GM19395 (cell line): ENCODE data around the gene COPB2.
"Not testable (repeated sequence)": the region's sequence is repeated elsewhere in the genome, so short reads cannot be mapped to it uniquely, and the experiment has no call there.

ENCODE experiments used
- ATAC-seq: cut with Tn5 transposase; IDR thresholded peaks from one replicate; pipeline ENCODE4 v1.9.1; 2021; ENCODE audit warnings: mild to moderate bottlenecking, moderate library complexity; ENCODE audit not compliant: unreplicated experiment

The COPB2 gene

DNA sequence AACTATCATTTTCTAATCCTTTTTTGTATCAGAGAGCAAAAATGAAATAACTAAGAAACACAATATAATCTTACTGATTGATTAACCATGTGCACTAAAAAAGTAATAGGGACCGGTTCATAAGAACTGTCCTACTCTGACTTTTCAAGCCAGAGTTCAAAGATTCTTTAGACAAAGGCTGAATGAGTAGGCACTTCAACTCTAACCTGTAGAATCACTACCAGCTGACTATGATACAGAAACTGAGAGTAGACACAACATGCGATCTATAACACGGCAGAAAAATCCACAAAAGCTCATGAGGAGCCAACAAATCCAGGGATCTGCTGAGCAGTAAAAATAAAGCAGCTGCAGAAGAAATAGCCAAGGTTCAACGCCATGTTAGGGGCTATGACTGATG is 8.9 kb downstream of the COPB2 start:
- no peak for ATAC-seq

DNA sequence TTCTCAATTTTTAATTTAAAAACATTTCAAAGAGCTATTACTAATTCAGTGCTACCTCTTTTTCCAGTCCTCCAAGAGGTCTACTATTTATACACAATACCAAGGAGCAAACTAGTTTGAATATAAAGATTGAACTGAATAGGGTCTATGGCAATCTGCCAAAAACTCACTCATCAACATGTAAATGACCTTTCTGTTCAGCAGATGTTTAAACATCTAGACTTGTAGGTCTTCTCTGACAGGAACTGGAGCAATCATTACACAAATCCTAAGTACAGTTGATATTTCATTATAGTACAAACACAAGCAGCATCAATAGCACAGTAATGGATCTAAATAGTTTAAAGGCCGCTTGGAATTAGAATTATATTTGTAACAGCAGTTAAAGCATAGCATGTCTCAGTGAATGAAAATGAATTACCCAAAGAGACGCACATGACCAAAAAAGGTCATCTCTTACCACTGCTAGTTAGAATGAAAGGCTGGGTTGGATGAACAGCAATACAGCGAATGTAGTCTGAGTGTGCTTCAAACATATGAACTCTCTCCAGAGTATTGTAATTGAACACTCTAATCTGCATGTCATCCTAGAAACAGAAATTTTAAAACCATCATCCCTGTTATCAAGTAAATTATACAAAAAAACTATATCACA is 10.7 kb downstream of the COPB2 start:
- no peak for ATAC-seq

DNA sequence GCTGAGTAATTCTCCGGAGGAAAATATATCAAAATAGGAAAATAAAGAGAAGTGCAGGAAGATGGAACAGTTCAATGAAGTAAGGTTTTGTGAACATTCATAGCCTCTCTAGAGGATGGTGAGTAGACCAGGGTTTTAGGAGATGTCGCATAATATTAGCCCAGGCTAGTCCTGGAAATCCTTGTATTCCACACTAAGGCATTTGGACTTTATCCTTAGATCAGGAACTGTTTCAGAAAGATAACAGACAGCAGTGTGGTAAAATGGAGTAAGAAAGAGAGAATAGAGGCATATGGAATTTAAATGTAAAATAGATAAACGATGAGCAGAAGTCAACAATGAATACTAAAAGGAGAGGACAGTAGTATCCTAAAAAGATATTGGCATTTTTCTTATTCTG is 12.1 kb downstream of the COPB2 start:
- no peak for ATAC-seq

DNA sequence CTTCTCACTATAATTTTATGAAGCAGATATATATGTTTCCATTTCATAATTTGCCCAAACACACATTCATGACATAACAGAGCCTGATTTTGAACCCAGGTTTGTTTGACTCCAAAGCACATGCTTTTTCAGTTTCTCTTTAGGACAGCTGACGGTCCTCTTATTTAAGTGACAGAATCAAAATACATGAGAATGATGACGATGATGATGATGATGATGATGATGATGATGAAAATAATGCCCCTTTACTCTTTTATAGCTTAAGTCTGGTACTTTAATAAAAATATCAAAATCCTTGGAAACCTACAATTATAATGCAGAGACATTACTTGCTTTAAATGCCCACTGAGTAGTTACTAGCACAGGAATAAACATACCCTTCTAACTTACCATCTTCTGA is 15.3 kb downstream of the COPB2 start:
- ATAC-seq, result no peak

DNA sequence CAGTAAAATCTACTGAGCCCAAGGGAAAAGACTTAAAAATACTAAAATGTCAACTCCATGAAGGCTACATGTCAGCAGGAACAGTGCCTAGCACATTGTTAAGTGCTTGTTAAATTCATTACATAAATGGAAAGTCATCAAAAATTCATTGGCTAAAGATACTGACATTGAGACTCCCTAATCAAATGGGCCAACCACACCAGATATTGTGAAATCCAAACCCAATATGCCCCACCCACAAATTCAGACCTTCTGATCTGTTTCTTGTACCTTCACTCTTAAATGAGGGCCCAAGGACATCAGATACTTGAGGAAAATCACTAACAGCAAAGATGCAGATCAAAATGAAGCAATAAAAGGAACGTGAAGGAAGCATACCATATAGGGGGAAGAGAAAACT is 24.9 kb downstream of the COPB2 start:
- ATAC-seq, result no peak

DNA sequence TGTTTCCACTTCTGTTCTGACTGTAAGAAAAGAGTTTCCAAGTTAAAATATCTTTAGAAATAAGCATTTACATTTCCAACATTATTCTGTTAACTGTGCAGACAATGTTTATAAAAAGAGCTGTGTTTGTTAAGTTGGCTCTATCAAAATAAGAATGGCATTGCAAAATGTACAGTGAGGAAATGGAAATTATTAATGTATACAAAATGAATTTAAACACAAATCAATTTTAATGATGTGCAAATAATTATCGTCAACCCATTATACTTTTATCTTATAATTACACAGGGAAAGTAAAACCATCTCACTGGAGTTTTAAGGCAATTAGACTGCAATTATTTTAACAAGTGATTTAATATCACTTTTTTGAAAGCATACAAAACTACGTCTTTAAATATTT is 28.2 kb downstream of the COPB2 start:
- no peak for ATAC-seq

DNA sequence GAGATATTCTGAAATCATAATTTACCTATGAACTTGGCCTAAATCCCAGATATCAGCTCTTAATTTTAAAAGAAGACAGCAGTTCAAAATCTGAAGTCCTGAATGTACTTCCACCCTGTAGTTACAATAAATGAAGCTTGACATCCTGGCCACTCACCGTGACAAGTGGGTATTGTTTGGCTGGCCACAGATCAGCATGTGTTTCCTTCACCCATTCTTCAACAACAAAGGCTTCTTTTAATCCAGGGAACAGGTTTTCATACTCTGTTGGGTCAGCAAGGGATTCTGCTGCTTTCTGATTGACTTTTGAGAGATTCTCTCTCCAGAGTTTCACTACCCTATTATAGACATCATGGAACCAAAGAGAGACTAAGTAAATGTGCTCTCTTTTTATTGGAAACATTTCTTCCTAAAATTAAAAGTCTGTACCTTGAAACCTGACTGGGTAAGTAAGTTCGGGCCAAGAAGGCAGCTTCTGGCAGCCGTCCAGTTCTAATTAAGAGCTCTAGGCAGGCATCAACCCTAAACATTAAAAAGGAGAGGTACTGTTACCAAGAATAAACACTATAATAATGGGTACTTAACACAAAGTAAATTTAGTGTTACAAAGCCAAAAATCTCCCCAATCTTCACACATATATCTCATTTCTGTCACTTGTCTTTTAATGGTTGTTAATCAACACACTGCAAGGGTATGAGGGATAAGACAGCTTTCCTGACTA is 30.4 kb downstream of the COPB2 start:
- no peak for ATAC-seq

DNA sequence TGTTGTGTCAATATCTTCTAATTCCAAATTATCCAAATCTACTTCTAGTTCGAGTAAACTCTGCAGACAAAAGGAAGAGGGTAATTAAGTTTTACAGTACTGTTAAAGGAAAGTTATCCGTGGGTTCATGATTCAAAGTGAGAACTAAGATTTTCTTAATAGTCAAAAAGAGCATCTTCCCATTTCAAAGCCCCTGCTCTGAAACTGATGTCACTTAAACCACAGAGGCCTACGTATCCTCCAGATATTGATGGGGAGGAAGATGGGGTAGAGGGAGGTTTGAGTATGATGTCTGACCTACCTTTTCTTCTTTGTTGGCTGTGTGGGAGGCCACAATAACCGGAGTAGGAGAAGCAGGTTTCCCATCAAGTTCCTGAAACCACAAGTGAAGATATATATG is 31.5 kb downstream of the COPB2 start:
- ATAC-seq, result peak; percentile 54

DNA sequence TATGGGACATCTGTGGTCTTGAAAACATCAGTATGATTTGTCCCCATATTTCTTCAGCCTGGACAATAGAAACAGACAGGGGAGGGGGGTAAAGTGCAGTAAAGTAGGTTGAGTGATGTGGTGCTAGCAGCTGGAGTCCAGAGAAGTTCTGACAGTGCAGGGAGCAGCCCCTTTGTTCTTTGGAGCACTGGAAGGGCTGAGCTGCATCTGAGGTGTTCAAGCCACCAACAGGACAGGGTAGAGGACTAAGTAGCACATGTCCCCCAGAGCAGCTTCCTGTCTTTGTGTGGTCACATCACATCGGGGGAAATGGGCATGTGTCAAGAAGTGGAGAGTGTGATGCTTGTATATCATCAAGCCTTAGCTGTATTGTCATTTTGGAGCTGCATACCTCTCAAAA is 33.6 kb downstream of the COPB2 start:
- ATAC-seq, result no peak

DNA sequence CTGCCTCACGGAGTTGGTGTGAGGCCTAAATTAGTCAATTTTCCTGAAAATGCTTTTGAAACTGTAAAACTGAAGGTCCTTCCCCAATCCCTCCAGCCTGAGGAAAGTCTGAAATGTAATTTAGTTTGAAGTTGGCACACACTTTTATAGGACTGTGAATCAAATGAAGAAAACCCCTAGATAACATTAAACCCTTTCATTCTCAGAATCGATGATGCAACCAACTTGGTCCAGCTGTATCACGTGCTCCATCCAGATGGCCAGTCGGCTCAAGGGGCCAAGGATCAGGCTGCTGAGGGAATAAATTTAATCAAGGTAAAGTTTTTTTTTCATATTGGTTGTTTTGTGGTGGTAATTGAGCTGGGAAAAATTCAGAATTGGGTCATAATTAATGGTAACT is 34.0 kb downstream of the COPB2 start:
- ATAC-seq, result no peak

DNA sequence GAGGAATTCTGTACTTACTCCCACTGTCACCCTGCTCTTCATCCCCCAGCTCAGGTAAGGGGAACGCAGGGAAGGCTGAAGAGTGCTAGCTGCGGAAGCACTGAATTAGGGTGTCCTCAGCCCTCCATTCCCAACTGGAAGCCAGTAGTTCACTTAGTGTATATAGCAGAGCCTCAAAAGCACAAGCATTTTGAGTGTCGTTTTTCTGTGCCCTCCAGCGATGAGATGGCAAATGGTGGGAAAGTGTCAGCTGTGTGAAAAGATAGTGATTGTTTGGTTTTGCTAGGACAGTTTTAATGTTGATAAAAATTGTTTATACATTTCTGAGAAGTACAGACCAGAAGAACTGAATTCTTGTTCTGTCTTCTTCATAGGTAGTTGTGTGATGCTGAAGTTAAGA is 34.8 kb downstream of the COPB2 start:
- ATAC-seq, result no peak

DNA sequence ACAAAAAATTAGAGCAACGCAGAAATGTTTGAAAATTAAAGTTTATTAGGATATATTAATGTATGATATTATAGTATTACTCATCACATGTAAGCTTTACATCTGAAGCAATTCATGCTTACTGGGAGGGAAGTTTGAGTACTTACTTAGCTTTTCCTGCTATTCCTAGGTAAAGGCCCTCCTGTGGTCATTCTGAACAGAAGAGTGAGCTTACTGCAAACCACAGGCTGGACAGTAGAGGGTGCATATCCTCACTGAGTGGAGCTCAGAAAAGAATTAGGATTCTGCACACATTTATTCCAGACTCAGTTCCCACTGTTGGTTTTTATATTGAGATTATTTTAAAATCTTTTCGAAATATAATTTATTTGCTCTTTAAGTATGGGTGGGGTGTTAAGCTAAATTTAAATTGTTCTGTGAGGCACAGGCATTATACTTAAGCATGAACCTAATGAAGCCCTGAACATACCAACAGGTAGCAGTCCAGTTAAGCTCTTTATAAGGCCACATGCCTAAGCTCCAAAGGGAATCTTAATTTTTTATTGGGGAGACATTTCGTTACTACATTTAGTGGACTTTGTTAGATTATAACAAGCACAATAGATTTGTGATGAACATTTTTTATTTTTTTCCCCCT is 35.4 kb downstream of the COPB2 start:
- ATAC-seq, result no peak

DNA sequence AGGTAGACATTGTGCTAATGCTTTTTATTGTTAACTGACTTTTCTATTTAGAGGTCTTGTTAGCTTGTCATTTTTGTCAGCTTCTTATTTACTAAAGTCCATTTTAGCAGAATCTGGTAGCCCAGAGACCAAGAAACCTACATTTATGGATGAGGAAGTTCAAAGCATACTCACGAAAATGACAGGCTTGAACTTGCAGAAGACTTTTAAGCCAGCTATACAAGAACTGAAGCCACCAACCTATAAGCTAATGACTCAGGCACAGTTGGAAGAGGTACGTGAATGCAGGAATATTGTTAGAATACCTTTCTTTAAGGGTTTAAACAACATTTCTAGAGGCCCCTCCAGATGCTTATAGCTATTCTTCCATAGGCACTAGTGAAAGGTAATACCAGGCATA is 42.7 kb downstream of the COPB2 start:
- ATAC-seq, result no peak

DNA sequence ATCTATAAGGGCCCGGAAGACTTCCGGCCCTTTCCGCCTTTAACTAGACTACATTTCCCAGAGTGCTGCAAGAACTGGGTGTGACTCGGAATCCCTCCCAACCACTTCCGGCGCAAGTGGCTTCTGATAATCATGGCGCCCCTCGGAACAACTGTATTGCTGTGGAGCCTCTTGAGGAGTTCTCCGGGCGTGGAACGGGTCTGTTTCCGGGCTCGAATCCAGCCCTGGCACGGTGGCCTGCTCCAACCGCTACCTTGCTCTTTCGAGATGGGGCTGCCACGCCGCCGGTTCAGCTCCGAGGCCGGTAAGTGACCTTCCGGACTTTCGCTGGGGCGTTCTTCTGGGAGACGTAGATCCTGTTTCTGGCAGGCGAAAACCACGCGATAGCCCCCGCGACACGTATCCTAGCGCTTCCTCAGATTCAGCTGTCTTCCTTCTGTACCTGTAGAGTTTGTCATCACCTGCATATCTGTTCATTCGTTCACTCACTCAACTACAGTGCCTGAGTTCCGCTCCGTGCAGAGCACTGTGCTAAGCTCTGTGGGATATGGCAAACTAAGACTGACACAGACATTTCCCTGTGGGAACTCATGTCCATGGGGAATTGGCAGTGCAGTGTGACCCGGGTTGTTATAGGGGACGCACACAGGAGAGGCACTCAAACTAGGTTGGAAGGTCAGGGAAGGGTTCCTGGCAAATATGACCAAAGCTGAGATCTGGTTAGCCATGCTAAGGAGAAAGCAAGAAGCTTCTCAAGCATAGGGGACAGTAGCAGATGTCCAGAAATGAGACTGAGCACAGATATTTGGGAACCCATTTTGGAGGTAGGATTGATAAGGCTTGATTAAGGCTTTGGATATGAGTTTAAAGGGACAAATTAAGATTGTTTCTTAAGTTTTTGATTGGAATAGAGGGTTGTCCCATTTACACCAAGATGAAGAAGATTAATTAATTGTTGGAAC is 45.3 kb downstream of the COPB2 start, which contains the start of gene MRPS22:
Gene MRPS22 (plus strand): TSS at position 126 of the 962 bp plus-strand sequence. CDS start 7 bp downstream, at position 133.
- ATAC-seq, result peak; percentile 99

DNA sequence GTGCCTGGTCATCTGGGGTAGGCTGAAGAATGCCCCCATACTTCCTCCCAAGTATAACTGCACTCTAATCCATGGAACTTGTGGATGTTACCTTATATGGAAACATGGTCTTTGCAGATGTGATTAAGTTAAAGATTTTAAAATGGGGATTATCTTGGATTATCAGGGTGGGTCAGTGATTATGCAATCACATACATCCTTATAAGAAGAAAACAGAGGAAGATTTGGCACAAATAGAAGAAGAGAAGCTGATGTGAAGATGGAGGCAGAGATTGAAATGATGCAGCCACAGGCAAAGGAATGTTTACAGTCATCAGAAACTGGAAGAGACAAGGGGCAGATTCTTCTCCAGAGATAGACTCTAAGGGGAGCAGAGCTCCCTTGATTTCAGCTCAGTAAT is 47.4 kb downstream of the COPB2 start:
- ATAC-seq, result no peak

DNA sequence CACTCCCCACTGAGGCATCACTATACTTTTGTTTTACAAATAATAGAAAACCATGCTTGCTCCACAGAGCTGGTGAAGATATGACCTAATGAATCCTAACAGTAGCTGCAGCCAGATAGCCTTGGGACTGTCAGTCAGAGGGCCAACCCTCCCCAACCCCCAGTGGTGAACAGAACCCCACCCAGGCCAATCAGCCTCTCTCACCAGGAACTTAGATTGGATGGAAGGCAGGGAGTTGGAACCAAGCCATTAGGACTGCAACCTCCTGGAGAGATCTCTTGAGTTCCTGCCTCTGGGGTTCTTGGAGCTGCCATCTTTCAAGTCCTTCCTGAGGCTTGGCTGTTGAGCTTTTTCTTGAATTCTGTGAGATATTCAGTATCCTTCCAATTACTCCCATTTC is 48.7 kb downstream of the COPB2 start:
- no peak for ATAC-seq

DNA sequence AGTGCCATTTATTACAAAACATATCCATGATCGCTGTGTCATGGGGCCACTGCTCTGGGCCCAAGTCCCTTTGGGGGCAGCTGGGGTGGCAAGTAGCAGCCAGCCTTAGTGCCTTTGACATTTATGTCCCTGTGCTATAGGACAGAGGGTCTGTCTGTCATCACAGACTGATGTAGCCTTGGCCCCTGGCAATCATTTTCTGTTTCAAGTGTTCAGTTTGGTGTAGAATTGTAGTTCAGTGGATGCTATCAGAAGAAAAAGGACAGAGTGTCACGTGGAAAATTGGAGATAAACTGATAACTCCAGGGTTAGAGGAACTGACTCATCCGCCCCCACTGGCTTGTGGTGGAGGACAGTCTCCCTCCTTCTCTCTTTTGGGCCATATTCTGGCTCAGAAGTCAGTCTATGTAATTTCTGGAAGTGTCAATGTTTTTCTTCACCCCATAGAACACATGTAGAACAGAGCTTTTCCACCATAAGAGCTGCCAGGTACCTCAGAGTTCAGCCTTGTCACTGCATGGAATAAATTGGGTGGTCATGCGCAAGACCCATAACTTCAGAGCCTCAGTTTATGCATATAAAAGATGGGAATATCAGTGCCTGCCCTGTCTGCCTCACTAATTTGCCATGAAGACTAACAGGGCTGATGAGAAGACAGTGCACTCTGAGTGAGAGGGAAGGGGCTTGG is 50.1 kb downstream of the COPB2 start:
- no peak for ATAC-seq

DNA sequence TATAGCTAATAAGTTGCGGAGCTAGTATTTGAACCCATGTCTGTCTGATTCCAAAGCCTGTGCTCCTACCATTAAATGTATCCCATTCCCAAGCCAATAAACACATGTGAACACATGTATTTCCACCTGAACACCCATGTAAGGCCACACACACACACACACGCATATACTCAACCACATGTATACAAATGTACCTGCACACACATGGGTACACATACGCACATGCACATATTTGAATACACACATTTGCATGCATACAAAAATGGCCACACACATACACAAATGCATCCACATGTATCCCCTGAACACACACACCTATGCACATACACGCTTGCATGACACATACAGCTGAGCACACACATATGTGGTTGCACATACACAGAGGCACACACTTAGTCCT is 51.0 kb downstream of the COPB2 start:
- no peak for ATAC-seq

DNA sequence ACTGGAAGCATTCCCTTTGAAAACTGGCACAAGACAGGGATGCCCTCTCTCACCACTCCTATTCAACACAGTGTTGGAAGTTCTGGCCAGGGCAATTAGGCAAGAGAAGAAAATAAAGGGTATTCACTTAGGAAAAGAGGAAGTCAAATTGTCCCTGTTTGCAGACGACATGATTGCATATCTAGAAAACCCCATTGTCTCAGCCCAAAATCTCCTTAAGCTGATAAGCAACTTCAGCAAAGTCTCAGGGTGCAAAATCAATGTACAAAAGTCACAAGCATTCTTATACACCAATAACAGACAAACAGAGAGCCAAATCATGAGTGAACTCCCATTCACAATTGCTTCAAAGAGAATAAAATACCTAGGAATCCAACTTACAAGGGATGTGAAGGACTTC is 54.8 kb downstream of the COPB2 start:
- ATAC-seq, result not testable (repeated sequence)

DNA sequence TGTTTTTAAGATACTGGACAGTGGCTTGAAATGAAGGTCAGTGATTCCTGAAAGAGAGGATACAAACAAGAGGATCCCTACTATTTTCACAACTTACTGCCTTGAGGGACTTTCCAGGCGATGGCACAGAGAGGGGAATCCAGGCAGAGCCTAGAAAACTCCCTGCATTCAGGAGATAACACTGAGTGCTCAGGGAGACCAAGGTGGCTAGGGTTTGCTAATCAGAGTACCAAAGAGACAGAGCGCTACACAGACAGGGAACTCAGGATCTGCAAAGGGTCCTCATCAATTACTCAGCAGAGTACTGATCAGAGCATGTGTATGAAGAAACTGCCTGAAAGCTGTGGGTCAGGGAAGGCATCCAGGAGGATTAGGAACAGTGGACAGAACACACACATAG is 57.4 kb downstream of the COPB2 start:
- no peak for ATAC-seq
